ENCODE results near the gene C2CD4C. TPM values are rescaled to one million over a fixed set of nuclear protein-coding genes. Genes with fewer than 3 reads are reported as not detected.
"Not testable (repeated sequence)": the region's sequence is repeated elsewhere in the genome, so short reads cannot be mapped to it uniquely, and the experiment has no call there.

Gene C2CD4C
- total and polyA plus RNA-seq, 4 donors: 0.88 to 1.1 TPM; not detected in 2

GRCh38 chr19:452829-453228 is 43.9 kb upstream of the C2CD4C start:
- intact Hi-C loops (cut with DNase I): no loop called here
- Histone ChIP-seq H3K36me3 (ENCODE audit: control insufficient read depth in 1 of 2, insufficient read depth in 2 of 2, low read length in 1 of 2) (no peaks in the 10 kb centered on the region), H3K9me3 (ENCODE audit: control insufficient read depth, low read length) (no peaks in the 10 kb centered on the region), H3K27ac (ENCODE audit: low read depth in 1 of 2, low read length in 2 of 2) (no peak overlapping the region), H3K27me3 (ENCODE audit: control insufficient read depth in 1 of 2, insufficient read depth in 2 of 2, low read length in 1 of 2) (no peaks in the 10 kb centered on the region), H3K4me1 (ENCODE audit: control insufficient read depth in 1 of 2, insufficient read depth in 2 of 2, low read length in 2 of 2) (no peaks in the 10 kb centered on the region), H3K4me3 (ENCODE audit: low read length in 2 of 2) (no peak overlapping the region)
- 94 to 96% methylated on average over 16 of the region's 16 CpGs for WGBS, 2 donors
- DNase-seq (peak in 1 of 2 donors; percentile 69), ATAC-seq (ENCODE audit: low FRiP score) (no peak)

- H3K9me3 ChIP-seq (ENCODE audit: control insufficient read depth, low read length); H3K4me1 ChIP-seq (ENCODE audit: control insufficient read depth in 1 of 2, insufficient read depth in 2 of 2, low read length in 2 of 2); DNase-seq; H3K27me3 ChIP-seq (ENCODE audit: control insufficient read depth in 1 of 2, insufficient read depth in 2 of 2, low read length in 1 of 2); intact Hi-C loops (cut with DNase I); H3K36me3 ChIP-seq (ENCODE audit: control insufficient read depth in 1 of 2, insufficient read depth in 2 of 2, low read length in 1 of 2); H3K27ac ChIP-seq (ENCODE audit: low read depth in 1 of 2, low read length in 2 of 2); H3K4me3 ChIP-seq (ENCODE audit: low read length in 2 of 2); ATAC-seq (ENCODE audit: low FRiP score): not testable (repeated sequence)
- 95 to 98% methylated on average over 33 of the region's 33 CpGs for WGBS, 2 donors
Measured at GRCh38 chr19:450912-451481, 42.0 kb upstream of the C2CD4C start.

- H3K9me3 ChIP-seq (ENCODE audit: control insufficient read depth, low read length): no peaks in the 10 kb centered on the region
- no peaks in the 10 kb centered on the region for H3K4me1 ChIP-seq (ENCODE audit: control insufficient read depth in 1 of 2, insufficient read depth in 2 of 2, low read length in 2 of 2)
- H3K27ac ChIP-seq (ENCODE audit: low read depth in 1 of 2, low read length in 2 of 2): no peak overlapping the region
- intact Hi-C loops (cut with DNase I): no loop called here
- DNase-seq (peak in 1 of 2 donors; percentile 68), ATAC-seq (ENCODE audit: low FRiP score) (no peak)
- 93 to 94% methylated on average over 20 of the region's 20 CpGs for WGBS, 2 donors
- H3K4me3 ChIP-seq (ENCODE audit: low read length in 2 of 2): no peak overlapping the region
- H3K36me3 ChIP-seq (ENCODE audit: control insufficient read depth in 1 of 2, insufficient read depth in 2 of 2, low read length in 1 of 2): no peaks in the 10 kb centered on the region
- H3K27me3 ChIP-seq (ENCODE audit: control insufficient read depth in 1 of 2, insufficient read depth in 2 of 2, low read length in 1 of 2): no peaks in the 10 kb centered on the region
Measured at GRCh38 chr19:449916-450315, 41.0 kb upstream of the C2CD4C start.

- peak in 1 of 2 donors; percentile 71 for DNase-seq
- Histone ChIP-seq H3K4me3 (ENCODE audit: low read length in 2 of 2) (no peak overlapping the region), H3K36me3 (ENCODE audit: control insufficient read depth in 1 of 2, insufficient read depth in 2 of 2, low read length in 1 of 2) (no peaks in the 10 kb centered on the region), H3K27me3 (ENCODE audit: control insufficient read depth in 1 of 2, insufficient read depth in 2 of 2, low read length in 1 of 2) (no peaks in the 10 kb centered on the region), H3K4me1 (ENCODE audit: control insufficient read depth in 1 of 2, insufficient read depth in 2 of 2, low read length in 2 of 2) (no peaks in the 10 kb centered on the region), H3K9me3 (ENCODE audit: control insufficient read depth, low read length) (no peaks in the 10 kb centered on the region), H3K27ac (ENCODE audit: low read depth in 1 of 2, low read length in 2 of 2) (no peak overlapping the region)
- ATAC-seq (ENCODE audit: low FRiP score): peak; percentile 41
- 72 to 75% methylated on average over 31 of the region's 31 CpGs for WGBS, 2 donors
- intact Hi-C loops (cut with DNase I): no loop called here
Measured at GRCh38 chr19:447816-448560, 39.0 kb upstream of the C2CD4C start.

- intact Hi-C loops (cut with DNase I): no loop called here
- 90 to 91% methylated on average over 24 of the region's 24 CpGs for WGBS, 2 donors
- Histone ChIP-seq H3K27me3 (ENCODE audit: control insufficient read depth in 1 of 2, insufficient read depth in 2 of 2, low read length in 1 of 2) (no peaks in the 10 kb centered on the region), H3K9me3 (ENCODE audit: control insufficient read depth, low read length) (no peaks in the 10 kb centered on the region), H3K36me3 (ENCODE audit: control insufficient read depth in 1 of 2, insufficient read depth in 2 of 2, low read length in 1 of 2) (no peaks in the 10 kb centered on the region), H3K4me3 (ENCODE audit: low read length in 2 of 2) (no peak overlapping the region), H3K27ac (ENCODE audit: low read depth in 1 of 2, low read length in 2 of 2) (no peak overlapping the region), H3K4me1 (ENCODE audit: control insufficient read depth in 1 of 2, insufficient read depth in 2 of 2, low read length in 2 of 2) (no peaks in the 10 kb centered on the region)
- ATAC-seq (ENCODE audit: low FRiP score): no peak
- DNase-seq: peak in 1 of 2 donors; percentile 70
Measured at GRCh38 chr19:447064-447426, 38.1 kb upstream of the C2CD4C start.

GRCh38 chr19:444677-445210 is 35.8 kb upstream of the C2CD4C start:
- Histone ChIP-seq H3K4me3 (ENCODE audit: low read length in 2 of 2) (no peak overlapping the region), H3K4me1 (ENCODE audit: control insufficient read depth in 1 of 2, insufficient read depth in 2 of 2, low read length in 2 of 2) (no peaks in the 10 kb centered on the region), H3K36me3 (ENCODE audit: control insufficient read depth in 1 of 2, insufficient read depth in 2 of 2, low read length in 1 of 2) (no peaks in the 10 kb centered on the region), H3K9me3 (ENCODE audit: control insufficient read depth, low read length) (no peaks in the 10 kb centered on the region), H3K27me3 (ENCODE audit: control insufficient read depth in 1 of 2, insufficient read depth in 2 of 2, low read length in 1 of 2) (no peaks in the 10 kb centered on the region), H3K27ac (ENCODE audit: low read depth in 1 of 2, low read length in 2 of 2) (no peak overlapping the region)
- ATAC-seq (ENCODE audit: low FRiP score) (no peak), DNase-seq (peak in 1 of 2 donors; percentile 67)
- whole genome bisulfite sequencing, 2 donors: 93 to 94% methylated on average over 26 of the region's 26 CpGs
- intact Hi-C loops (cut with DNase I): no loop called here

- no peak overlapping the region for H3K27ac ChIP-seq (ENCODE audit: low read depth in 1 of 2, low read length in 2 of 2)
- H3K27me3 ChIP-seq (ENCODE audit: control insufficient read depth in 1 of 2, insufficient read depth in 2 of 2, low read length in 1 of 2): no peaks in the 10 kb centered on the region
- intact Hi-C loops (cut with DNase I): no loop called here
- DNase-seq: no peak
- no peak for ATAC-seq (ENCODE audit: low FRiP score)
- no peak overlapping the region for H3K4me3 ChIP-seq (ENCODE audit: low read length in 2 of 2)
- 90 to 93% methylated on average over 2 of the region's 2 CpGs for WGBS, 2 donors
- H3K4me1 ChIP-seq (ENCODE audit: control insufficient read depth in 1 of 2, insufficient read depth in 2 of 2, low read length in 2 of 2): no peaks in the 10 kb centered on the region
- no peaks in the 10 kb centered on the region for H3K36me3 ChIP-seq (ENCODE audit: control insufficient read depth in 1 of 2, insufficient read depth in 2 of 2, low read length in 1 of 2)
- no peaks in the 10 kb centered on the region for H3K9me3 ChIP-seq (ENCODE audit: control insufficient read depth, low read length)
Measured at GRCh38 chr19:443005-443404, 34.1 kb upstream of the C2CD4C start.

- H3K27ac ChIP-seq (ENCODE audit: low read depth in 1 of 2, low read length in 2 of 2): no peak overlapping the region
- no peaks in the 10 kb centered on the region for H3K36me3 ChIP-seq (ENCODE audit: control insufficient read depth in 1 of 2, insufficient read depth in 2 of 2, low read length in 1 of 2)
- WGBS, 2 donors: 90 to 95% methylated on average over 2 of the region's 2 CpGs
- no peaks in the 10 kb centered on the region for H3K4me1 ChIP-seq (ENCODE audit: control insufficient read depth in 1 of 2, insufficient read depth in 2 of 2, low read length in 2 of 2)
- no peak for ATAC-seq (ENCODE audit: low FRiP score)
- no peaks in the 10 kb centered on the region for H3K27me3 ChIP-seq (ENCODE audit: control insufficient read depth in 1 of 2, insufficient read depth in 2 of 2, low read length in 1 of 2)
- no peaks in the 10 kb centered on the region for H3K9me3 ChIP-seq (ENCODE audit: control insufficient read depth, low read length)
- intact Hi-C loops (cut with DNase I): no loop called here
- DNase-seq: no peak
- no peak overlapping the region for H3K4me3 ChIP-seq (ENCODE audit: low read length in 2 of 2)
Measured at GRCh38 chr19:442085-442484, 33.1 kb upstream of the C2CD4C start.
